Skeletal muscle satellite cell (primary cell): ENCODE measurements around the gene GGA1.

Experiments used
- H3K27me3 ChIP-seq: 2 replicates; pipeline ENCODE4 v1.7.0; 2013; ENCODE audit warnings: low read length; ENCODE audit not compliant: control insufficient read depth, insufficient read depth
- H3K36me3 ChIP-seq: 2 replicates; pipeline ENCODE4 v1.7.0; 2013; ENCODE audit warnings: mild to moderate bottlenecking, control low read depth, low read length; ENCODE audit not compliant: insufficient read depth
- H3K4me1 ChIP-seq: 2 replicates; pipeline ENCODE4 v1.7.0; 2013; ENCODE audit warnings: low read length; ENCODE audit not compliant: control insufficient read depth, insufficient read depth
- H3K4me2 ChIP-seq: 2 replicates; pipeline ENCODE4 v1.7.0; 2013; ENCODE audit warnings: mild to moderate bottlenecking, low read length
- H3K4me3 ChIP-seq: 2 replicates; pipeline ENCODE4 v1.7.0; 2013; ENCODE audit warnings: low read length
- H3K9ac ChIP-seq: 2 replicates; pipeline ENCODE4 v1.7.0; 2013; ENCODE audit warnings: mild to moderate bottlenecking, low read depth, low read length, moderate library complexity
- H3K9me3 ChIP-seq: replicated peaks from 2 replicates; pipeline ENCODE4 v1.7.0; 2013; ENCODE audit warnings: mild to moderate bottlenecking, control low read depth, low read length

The GGA1 gene

DNA sequence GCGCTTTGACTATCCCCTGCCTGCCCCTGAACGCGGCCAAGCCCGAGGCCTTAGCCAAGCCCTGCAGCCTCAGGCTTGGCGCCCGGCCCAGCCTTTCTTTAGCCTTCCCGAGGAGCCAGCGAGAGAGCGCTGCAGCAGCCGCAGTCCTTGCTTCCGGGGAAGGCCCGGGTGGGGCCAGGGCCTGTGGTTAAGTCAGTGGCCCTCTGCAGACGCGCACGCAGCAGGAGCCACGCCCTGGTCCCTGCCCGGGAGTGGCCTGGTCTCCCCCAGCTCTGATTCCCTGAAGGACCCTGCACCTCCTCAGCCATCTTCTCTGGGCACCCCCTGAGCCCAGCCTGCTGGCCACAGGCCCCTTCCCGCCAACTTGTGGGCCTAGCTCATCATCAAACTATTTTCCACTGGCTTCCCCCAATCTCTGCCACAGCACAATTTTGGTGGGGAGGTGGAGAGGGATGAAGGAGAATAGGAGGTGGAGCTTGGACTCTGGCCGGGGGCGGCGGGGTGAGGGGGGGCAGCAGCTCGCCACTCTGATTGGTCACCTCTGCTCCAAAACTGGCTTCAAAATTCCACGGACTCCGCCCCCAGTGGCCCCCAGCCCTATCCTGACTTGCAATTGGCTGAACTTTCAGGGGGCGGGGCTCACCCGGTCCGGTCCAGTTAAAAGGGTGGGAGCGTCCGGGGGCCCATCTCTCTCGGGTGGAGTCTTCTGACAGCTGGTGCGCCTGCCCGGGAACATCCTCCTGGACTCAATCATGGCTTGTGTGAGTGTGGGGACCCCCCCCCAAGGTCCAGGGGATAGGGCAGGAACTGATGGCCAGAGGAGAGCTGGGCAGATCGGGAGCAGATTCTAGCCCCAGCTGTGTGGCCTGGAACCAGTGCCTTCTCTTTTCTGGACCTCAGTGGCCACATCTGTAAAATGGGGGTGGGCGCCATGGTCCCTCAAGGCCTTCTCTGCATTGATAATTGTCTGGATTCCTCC, 66.6 kb downstream of the GGA1 start, which contains the start of gene LGALS1:
Gene LGALS1 (plus strand): TSS at position 686 of the 979 bp plus-strand sequence. CDS start 67 bp downstream, at position 753.
- peak within 1 kb of the TSS; percentile 91 for H3K9ac ChIP-seq
- peaks cover 26% of the 10 kb centered on the region for H3K4me1 ChIP-seq
- peak within 1 kb of the TSS; percentile 89 for H3K4me2 ChIP-seq
- peak within 1 kb of the TSS; percentile 94 for H3K4me3 ChIP-seq
- no peaks in the 10 kb centered on the region for H3K27me3 ChIP-seq
- H3K9me3 ChIP-seq: no peaks in the 10 kb centered on the region
- peaks cover 22% of the 10 kb centered on the region for H3K36me3 ChIP-seq

DNA sequence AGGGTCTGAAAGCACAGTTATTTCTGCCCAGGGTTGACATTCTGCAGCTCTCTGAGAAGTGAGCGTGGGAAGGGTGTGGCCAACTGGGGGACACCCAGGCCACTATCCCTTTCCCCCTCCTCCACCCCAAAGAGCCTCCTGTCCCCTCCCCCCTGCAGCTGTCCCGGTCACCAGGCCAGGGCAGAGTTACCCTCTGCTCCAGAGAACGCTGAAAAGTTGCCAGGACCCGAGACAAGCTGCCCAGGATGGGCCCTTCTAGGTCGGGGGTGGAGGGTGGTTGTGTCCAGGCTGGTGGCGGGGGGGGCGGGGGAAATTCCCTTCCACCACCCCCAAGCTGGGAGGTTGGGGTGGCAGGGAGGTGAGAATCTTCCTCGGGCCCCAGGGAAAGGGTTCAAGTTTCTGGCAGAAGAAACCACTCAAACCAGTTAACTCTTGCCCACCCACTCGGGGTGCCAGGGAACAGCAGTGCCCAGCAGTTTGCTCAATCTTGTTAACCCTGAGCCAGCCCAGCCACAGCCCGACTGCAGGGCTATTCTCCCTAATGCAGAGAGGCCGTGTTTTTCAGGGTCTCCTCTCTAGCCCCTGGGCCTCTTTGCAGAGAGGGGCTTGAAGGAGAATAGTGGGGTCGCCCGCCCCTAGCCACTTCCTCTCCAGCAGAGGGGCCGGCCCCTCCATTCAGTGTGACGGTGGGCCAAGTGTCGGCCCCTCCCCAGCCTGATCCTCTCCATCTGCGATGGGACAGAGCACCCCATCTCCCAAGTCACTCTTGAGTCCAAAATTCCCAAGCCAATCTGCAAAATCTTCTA, 67.5 kb downstream of the GGA1 start:
- no peaks in the 10 kb centered on the region for H3K27me3 ChIP-seq
- peak overlapping the region; percentile 91 for H3K9ac ChIP-seq
- H3K4me2 ChIP-seq: peak overlapping the region; percentile 89
- peaks cover 28% of the 10 kb centered on the region for H3K4me1 ChIP-seq
- H3K4me3 ChIP-seq: peak overlapping the region; percentile 94
- no peaks in the 10 kb centered on the region for H3K9me3 ChIP-seq
- H3K36me3 ChIP-seq: peaks cover 22% of the 10 kb centered on the region

DNA sequence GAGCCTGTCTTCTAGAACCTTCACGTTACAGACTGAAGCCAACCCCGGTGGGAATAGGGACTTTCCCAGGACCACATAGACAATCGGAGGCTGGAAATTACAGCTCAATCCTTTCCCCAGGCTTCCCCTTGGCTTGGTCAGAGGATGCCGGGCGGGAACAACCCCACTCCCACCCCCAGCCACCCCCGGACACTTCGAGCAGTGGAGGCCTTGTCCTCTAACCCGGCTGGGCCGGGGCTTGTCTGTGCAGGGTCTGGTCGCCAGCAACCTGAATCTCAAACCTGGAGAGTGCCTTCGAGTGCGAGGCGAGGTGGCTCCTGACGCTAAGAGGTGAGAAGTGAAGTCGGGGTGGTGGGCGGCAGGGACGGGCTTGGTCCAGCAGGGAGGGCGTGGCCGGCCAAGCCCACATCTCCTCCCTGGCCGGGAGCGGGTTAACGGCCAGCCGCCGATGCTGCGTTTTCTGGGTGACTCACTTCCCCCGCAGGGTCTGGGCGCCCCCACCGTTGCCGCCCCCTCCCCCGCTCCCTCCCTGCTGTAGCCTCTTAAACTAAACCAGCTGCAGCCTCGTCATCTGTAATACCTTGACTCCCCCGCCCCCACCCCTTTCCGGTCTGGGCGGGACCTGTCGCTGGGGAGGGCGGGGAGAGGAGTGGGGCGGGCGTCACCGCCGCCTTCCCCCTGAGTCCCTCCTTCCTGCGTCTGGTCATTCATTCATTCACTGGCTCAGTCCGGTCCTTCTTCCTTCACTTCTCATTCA, 68.3 kb downstream of the GGA1 start:
- peak overlapping the region; percentile 94 for H3K4me3 ChIP-seq
- H3K9ac ChIP-seq: peak overlapping the region; percentile 91
- H3K9me3 ChIP-seq: no peaks in the 10 kb centered on the region
- peaks cover 22% of the 10 kb centered on the region for H3K36me3 ChIP-seq
- H3K4me1 ChIP-seq: peaks cover 32% of the 10 kb centered on the region
- no peaks in the 10 kb centered on the region for H3K27me3 ChIP-seq
- peak overlapping the region; percentile 89 for H3K4me2 ChIP-seq

DNA sequence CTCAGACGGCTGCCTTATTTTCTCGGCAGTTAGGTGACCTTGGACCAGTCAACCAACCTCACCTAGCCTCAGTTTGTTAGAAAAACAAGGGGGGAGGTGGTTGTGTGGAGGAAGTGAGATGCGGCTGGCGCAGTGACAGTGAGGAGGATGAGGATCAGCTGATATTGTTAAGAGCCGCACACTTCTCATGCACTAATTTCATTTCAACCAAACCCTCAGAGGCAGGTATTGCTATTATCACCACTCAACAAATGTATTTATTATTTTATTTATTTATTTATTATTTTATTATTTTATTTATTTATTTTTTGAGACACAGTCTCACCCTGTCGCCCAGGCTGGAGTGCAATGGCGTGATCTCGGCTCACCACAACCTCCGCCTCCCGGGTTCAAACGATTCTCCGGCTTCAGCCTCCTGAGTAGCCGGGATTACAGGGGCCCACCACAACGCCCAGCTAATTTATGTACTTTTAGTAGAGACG, 68.9 kb downstream of the GGA1 start:
- no peaks in the 10 kb centered on the region for H3K27me3 ChIP-seq
- peaks cover 22% of the 10 kb centered on the region for H3K36me3 ChIP-seq
- H3K4me1 ChIP-seq: peaks cover 32% of the 10 kb centered on the region
- H3K4me2 ChIP-seq: peak overlapping the region; percentile 89
- H3K9me3 ChIP-seq: no peaks in the 10 kb centered on the region
- peak overlapping the region; percentile 64 for H3K9ac ChIP-seq
- peak overlapping the region; percentile 94 for H3K4me3 ChIP-seq

DNA sequence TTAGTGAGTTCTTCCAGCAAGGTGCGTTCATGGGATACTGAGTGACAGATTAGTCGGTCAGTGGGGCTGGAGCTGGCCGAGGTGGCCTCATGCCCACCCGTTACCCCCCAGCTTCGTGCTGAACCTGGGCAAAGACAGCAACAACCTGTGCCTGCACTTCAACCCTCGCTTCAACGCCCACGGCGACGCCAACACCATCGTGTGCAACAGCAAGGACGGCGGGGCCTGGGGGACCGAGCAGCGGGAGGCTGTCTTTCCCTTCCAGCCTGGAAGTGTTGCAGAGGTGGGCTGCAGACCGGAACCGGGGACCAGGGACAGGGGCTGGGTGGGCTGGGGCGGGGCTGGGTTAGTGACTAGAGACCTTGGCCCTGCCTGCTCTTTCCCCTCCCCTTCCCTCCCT, 69.7 kb downstream of the GGA1 start:
- Histone ChIP-seq H3K36me3 (peaks cover 22% of the 10 kb centered on the region), H3K9ac (peak overlapping the region; percentile 46), H3K4me1 (peaks cover 32% of the 10 kb centered on the region), H3K9me3 (no peaks in the 10 kb centered on the region), H3K4me3 (peak overlapping the region; percentile 94), H3K4me2 (peak overlapping the region; percentile 89), H3K27me3 (no peaks in the 10 kb centered on the region)

DNA sequence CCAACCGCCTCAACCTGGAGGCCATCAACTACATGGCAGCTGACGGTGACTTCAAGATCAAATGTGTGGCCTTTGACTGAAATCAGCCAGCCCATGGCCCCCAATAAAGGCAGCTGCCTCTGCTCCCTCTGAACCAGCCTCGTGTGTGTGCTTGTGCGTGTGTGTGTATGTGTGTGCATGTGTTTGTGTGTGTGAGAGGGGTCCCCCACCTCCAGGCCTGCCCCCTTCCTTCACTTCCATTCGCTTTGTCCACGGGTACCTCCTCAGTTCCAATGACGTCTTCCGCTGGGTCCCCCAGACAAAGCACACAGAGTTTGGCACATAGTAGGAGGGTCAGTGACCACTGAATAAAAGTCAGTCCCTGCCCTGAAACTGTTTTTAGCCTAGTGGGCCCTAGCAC, 71.0 kb downstream of the GGA1 start:
- Histone ChIP-seq H3K9me3 (no peaks in the 10 kb centered on the region), H3K27me3 (no peaks in the 10 kb centered on the region), H3K36me3 (peaks cover 22% of the 10 kb centered on the region), H3K4me3 (no peak overlapping the region), H3K9ac (no peak overlapping the region), H3K4me1 (peaks cover 26% of the 10 kb centered on the region), H3K4me2 (peak overlapping the region; percentile 36)

DNA sequence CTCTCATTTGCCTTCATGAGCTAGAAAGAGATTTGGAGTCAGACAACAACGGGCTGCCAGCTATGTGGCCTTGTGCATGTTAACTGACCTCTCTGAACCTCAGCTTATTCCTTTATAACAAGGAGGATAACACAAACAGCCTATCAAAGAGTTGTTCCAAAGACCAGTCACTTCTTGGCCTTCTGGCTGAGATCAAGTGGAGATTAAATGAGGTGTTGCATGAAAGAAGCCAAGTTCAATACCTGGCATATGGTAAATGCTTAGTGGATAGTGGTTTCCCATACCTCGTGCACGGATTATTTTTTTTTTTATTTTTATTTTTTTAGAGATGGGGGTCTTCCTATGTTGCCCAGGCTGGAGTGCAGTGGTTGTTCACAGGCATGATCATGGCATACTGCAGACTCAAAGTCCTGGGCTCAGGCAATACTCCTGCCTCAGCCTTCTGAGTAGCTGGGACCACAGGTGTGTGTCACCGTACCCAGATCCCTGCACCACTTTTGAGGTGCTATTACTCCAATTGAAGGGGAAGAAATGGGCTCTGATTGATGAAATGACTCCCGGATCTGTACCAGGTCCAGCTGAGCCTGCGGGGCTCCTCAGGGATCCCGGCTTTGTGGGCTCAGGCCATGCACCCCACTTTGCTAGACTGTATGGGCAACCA, 71.7 kb downstream of the GGA1 start:
- peaks cover 21% of the 10 kb centered on the region for H3K4me1 ChIP-seq
- H3K27me3 ChIP-seq: no peaks in the 10 kb centered on the region
- H3K9ac ChIP-seq: no peak overlapping the region
- no peak overlapping the region for H3K4me2 ChIP-seq
- no peaks in the 10 kb centered on the region for H3K9me3 ChIP-seq
- H3K4me3 ChIP-seq: no peak overlapping the region
- peaks cover 22% of the 10 kb centered on the region for H3K36me3 ChIP-seq

DNA sequence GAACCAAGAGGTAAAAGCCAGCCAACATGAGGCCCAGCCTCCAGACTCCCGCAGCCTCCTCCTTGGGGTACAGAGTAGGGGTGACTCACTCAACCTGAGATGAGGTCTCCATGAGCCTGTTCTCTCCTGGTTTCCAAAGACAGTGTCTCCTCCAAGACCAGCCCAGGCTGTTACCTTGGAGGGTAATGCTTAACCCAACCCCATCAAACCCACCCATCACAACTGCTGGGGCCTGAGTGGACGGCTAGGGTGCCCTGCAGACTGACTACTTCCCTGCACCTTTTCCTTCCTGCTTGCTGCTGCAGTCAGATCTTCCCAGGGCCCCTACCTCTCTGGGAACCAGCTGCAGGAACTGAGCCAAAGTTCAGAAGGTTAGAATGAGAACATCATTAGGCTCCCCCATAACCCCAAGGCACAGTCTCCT, 72.4 kb downstream of the GGA1 start:
- Histone ChIP-seq H3K9me3 (no peaks in the 10 kb centered on the region), H3K4me1 (peaks cover 21% of the 10 kb centered on the region), H3K4me2 (no peak overlapping the region), H3K36me3 (peaks cover 22% of the 10 kb centered on the region), H3K4me3 (no peak overlapping the region), H3K9ac (no peak overlapping the region), H3K27me3 (no peaks in the 10 kb centered on the region)

DNA sequence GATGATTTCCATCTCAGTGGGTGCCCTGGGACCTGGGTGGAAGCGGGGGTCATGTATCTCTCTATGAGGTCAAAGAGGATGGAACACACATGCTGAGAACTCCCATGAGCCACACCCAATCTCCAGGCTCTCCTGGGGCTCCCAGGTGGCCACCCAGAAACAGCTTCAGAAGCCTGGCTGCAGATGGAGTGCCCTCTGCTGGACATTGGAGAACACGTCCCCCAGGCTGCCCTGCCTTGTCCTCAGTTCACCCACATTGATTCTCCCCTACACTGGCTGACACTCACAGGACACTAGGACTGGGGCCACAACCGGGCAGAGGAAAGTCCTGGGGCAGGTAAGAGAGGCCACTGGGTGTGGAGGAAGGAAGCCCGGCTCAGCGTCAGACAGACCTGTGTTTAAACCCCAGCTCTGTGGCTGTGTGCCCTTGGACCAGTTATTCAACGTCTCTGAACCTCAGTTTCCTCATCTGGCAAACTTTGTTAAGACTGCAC, 73.0 kb downstream of the GGA1 start:
- no peak overlapping the region for H3K4me2 ChIP-seq
- H3K27me3 ChIP-seq: no peaks in the 10 kb centered on the region
- H3K4me1 ChIP-seq: peaks cover 21% of the 10 kb centered on the region
- no peak overlapping the region for H3K9ac ChIP-seq
- no peak overlapping the region for H3K4me3 ChIP-seq
- H3K9me3 ChIP-seq: no peaks in the 10 kb centered on the region
- peaks cover 22% of the 10 kb centered on the region for H3K36me3 ChIP-seq
